ENCODE results near the gene RWDD2A.
A peak's percentile ranks its signal among the peaks of the same experiment; 100 is the strongest.
"Not testable (repeated sequence)": the region's sequence is repeated elsewhere in the genome, so short reads cannot be mapped to it uniquely, and the experiment has no call there.

RWDD2A gene

DNA sequence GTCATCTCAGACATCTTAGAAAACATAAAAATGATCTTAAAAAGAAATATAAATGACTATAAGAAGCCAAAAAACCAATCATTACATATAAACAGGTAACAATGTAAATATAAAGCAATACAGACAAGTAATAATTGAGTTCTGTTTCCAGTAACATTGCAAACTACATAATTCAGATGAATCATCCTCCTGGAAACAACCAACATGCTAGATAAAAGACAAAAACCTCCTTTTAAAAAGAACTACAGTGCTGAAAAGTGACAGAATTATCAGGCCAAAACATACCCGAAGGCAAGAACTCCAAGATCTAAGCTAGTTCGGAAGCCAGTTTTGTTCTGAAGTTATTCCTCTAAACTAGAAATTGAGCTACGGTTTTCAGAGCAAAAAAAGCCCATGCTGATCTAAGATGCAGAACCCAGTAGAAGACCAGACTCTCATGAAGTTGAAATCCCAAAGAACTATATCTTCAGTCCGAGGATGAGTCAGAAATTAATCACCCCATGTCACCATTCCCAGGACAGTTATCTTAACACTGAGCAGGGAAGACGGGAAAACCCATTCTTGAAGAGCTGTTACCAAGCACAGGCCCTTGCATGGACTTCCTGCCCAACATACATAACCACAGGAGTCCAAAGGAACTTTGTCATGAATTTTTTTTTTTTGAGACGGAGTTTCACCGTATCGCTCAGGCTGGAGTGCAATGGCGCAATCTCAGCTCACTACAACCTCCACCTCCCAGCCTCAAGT lies 9.9 kb upstream of the RWDD2A start:
- no peak overlapping the region for H3K4me3 ChIP-seq (ENCODE audit: low read length)
- DNase-seq (ENCODE audit: low read depth): no peak
- TF ChIP-seq, protein P1, sequence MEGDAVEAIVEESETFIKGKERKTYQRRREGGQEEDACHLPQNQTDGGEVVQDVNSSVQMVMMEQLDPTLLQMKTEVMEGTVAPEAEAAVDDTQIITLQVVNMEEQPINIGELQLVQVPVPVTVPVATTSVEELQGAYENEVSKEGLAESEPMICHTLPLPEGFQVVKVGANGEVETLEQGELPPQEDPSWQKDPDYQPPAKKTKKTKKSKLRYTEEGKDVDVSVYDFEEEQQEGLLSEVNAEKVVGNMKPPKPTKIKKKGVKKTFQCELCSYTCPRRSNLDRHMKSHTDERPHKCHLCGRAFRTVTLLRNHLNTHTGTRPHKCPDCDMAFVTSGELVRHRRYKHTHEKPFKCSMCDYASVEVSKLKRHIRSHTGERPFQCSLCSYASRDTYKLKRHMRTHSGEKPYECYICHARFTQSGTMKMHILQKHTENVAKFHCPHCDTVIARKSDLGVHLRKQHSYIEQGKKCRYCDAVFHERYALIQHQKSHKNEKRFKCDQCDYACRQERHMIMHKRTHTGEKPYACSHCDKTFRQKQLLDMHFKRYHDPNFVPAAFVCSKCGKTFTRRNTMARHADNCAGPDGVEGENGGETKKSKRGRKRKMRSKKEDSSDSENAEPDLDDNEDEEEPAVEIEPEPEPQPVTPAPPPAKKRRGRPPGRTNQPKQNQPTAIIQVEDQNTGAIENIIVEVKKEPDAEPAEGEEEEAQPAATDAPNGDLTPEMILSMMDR (conservative IDR thresholded peaks at IDR 0.05; ENCODE audit: low read depth, low read length): no peak

DNA sequence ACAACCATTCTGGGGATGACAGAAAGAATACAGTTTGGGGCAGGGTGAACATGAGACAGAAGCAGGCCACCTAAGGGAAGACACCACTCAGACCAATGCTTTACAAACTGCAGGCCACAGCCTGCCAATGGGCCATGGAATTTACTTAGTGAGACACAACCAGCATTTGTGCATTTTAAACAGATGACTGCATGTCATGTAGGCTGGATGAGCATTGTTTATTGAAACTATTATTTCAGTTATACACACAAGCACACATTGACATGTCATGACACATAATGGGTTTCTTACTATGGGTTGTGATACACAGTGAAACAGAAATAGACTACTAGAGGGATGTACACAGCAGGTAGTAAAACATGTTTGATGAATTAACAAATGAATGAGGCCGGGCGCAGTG lies 8.1 kb upstream of the RWDD2A start:
- no peak for DNase-seq (ENCODE audit: low read depth)

DNA sequence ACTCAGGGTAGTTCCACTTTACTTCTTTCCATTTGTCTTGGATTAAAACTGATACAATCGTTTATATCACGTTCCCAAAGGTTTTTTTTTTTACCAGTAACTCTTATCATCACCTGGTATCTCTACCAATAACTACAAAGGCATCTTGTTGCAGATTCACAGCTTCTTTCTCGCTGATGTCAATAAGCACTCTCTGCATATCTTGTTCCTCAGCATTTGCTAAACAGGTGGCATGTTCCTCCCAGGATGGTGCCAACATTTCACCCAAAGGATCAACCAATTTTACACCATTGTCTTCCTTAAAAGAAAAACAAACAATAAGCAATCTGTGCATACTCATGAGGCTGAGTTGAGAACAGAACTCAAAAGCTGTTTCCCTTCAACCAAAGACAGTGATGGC lies 4.7 kb upstream of the RWDD2A start:
- no peak overlapping the region for H3K4me3 ChIP-seq (ENCODE audit: low read length)
- TF ChIP-seq, protein P1 (conservative IDR thresholded peaks at IDR 0.05; ENCODE audit: low read depth, low read length): no peak
- no peak for DNase-seq (ENCODE audit: low read depth)

More for the DNA sequence above, 8.1 kb upstream of the RWDD2A start:
- H3K4me3 ChIP-seq (ENCODE audit: low read length): no peak overlapping the region
- TF ChIP-seq, protein P1 (conservative IDR thresholded peaks at IDR 0.05; ENCODE audit: low read depth, low read length): no peak

DNA sequence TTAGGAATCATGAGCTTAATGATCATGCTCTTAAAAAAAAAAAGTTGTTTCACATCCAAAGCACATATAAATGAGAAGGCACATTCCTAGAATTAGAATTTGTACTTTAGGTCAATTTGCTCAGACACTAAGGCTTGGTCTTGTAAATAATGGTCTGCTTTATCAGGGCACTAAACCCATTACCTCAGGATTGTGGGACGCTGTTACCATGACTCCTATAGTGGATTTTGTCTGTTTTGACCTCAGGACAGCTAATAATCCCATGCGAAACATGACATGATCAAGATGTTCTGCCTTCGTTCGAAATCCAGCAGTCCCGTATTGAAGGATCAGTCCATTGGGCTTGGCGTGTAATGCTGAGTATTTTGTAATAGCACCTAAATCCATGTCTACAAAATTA lies 2.5 kb upstream of the RWDD2A start:
- DNase-seq (ENCODE audit: low read depth): no peak
- TF ChIP-seq, protein P1 (conservative IDR thresholded peaks at IDR 0.05; ENCODE audit: low read depth, low read length): no peak
- H3K4me3 ChIP-seq (ENCODE audit: low read length): no peak overlapping the region

DNA sequence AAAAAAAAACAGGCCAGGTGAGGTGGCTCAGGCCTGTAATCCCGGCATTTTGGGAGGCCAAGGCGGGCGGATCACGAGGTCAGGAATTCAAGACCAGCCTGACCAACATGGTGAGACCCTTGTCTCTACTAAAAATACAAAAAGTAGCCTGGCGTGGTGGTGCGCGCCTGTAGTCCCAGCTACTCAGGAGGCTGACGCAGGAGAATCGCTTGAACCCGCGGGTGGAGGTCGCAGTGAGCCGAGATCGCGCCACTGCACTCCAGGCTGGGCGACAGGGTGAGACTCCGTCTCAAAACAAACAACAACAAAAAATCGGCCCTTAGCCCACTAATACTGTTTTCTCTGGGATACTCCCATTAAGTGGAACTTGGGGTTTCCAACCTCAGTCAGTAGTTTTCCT lies 1.2 kb upstream of the RWDD2A start:
- H3K4me3 ChIP-seq (ENCODE audit: low read length): peak overlapping the region; percentile 90
- not testable (repeated sequence) for DNase-seq (ENCODE audit: low read depth)

DNA sequence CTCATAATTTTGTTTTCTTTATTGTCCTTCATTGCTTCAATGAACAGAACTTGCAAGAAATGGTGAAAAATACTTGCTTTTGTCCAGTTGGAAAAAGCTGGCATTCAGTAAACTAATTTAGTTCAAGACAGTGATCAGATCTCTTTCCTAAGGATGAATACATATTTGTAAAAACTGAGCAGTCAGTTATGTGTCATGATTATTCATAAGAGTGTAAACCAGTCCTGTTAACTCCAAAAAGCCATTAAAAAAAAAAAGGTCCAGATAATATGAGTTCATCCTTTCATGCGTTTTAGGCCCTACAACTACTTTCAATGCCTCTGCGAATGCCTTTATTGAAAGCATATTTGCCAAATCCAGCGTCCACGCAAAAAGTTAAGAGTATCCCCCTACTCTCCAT lies 701 bp upstream of the RWDD2A start:
- TF ChIP-seq, protein P1 (conservative IDR thresholded peaks at IDR 0.05; ENCODE audit: low read depth, low read length): no peak
- no peak for DNase-seq (ENCODE audit: low read depth)
- peak overlapping the region; percentile 90 for H3K4me3 ChIP-seq (ENCODE audit: low read length)

DNA sequence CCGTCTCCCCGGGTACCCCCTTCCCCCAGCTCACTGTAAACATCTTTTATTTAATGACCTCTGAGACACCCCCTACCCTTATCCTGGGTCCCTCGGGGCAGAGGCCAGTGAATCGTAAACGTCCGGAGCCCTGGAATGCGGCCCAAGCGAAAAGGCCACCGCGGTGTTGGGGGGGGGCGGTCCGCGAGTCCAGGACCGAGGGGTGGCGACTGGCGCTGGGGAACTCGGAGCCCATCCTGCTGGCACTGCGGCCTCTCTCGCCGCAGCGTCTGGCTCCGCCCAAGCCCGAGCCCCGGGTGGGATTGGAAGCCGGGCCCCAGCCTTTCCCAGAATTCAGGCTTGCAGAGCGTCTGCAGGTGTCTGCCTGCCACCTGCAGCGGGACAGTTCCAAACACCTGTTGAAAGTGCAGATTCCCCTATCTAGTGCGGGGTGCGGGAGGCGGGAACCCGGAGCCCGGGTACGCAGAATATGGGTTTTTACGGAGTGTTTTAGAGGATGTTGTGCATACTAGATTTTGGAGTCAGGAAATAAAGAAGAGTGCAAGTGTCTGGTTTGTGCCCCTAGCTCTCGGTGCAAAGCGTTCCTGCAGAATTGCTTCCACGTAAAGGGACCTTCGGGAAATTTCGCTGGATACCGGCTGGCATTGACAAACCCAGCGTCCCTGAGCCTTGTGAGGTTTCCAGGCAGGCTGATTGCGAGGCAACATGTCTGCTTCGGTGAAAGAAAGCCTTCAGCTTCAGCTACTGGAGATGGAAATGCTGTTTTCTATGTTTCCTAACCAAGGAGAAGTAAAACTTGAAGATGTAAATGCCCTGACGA lies 800 bp downstream of the RWDD2A start:
- H3K4me3 ChIP-seq (ENCODE audit: low read length): peak overlapping the region; percentile 90
- DNase-seq (ENCODE audit: low read depth): no peak
- TF ChIP-seq, protein P1 (conservative IDR thresholded peaks at IDR 0.05; ENCODE audit: low read depth, low read length): no peak

Data from retinal pigment epithelial cell (primary cell).